ENCODE results near the gene CACNA2D2.

- TF ChIP-seq POLR2A (IDR thresholded peaks at IDR 0.05) (no peak), CTCF (IDR thresholded peaks at IDR 0.05) (no peak)
Measured at GRCh38 chr3:50502225-50502583, 1.2 kb downstream of the CACNA2D2 start.

Measured in heart left ventricle (tissue), 13 donors.